GM21423 (cell line): ENCODE data around the gene MYOG.

ENCODE experiments used
- ATAC-seq: cut with Tn5 transposase; IDR thresholded peaks from one replicate; pipeline ENCODE4 v1.9.1; 2021; ENCODE audit warnings: mild to moderate bottlenecking, moderate library complexity; ENCODE audit not compliant: unreplicated experiment

The MYOG gene

GRCh38 chr1:203091199-203091477 is 5.3 kb upstream of the MYOG start:
- ATAC-seq, result no peak

- ATAC-seq, result no peak
Measured at GRCh38 chr1:203090421-203091198, 4.8 kb upstream of the MYOG start.

GRCh38 chr1:203089651-203090045 is 3.8 kb upstream of the MYOG start:
- no peak for ATAC-seq

GRCh38 chr1:203089001-203089650 is 3.3 kb upstream of the MYOG start:
- no peak for ATAC-seq

GRCh38 chr1:203088441-203088840 is 2.6 kb upstream of the MYOG start:
- ATAC-seq, result no peak

GRCh38 chr1:203086992-203087763 is 1.4 kb upstream of the MYOG start:
- ATAC-seq, result no peak

GRCh38 chr1:203084588-203085527 is 954 bp downstream of the MYOG start:
- ATAC-seq, result no peak

GRCh38 chr1:203083463-203083921 is 2.3 kb downstream of the MYOG start:
- no peak for ATAC-seq

GRCh38 chr1:203082571-203083462 is 3.0 kb downstream of the MYOG start:
- no peak for ATAC-seq

GRCh38 chr1:203082231-203082505 is 3.6 kb downstream of the MYOG start:
- ATAC-seq, result no peak

- no peak for ATAC-seq
Measured at GRCh38 chr1:203081465-203082230, 4.2 kb downstream of the MYOG start.

GRCh38 chr1:203080456-203080855 is 5.4 kb downstream of the MYOG start:
- ATAC-seq, result no peak

- ATAC-seq, result no peak
Measured at GRCh38 chr1:203078478-203078877, 7.3 kb downstream of the MYOG start.

GRCh38 chr1:203077956-203078355 is 7.9 kb downstream of the MYOG start:
- no peak for ATAC-seq

GRCh38 chr1:203077367-203077766 is 8.4 kb downstream of the MYOG start:
- ATAC-seq, result no peak

- no peak for ATAC-seq
Measured at GRCh38 chr1:203076031-203076511, 9.7 kb downstream of the MYOG start.

GRCh38 chr1:203075236-203076030 is 10.4 kb downstream of the MYOG start:
- no peak for ATAC-seq

- no peak for ATAC-seq
Measured at GRCh38 chr1:203074610-203075009, 11.2 kb downstream of the MYOG start.
